Activated naive CD8-positive, alpha-beta T cell treated with anti-CD3 and anti-CD28 coated beads, Interleukin-2, amount 10 ng/mL, durations not matched to agents 7 days and 5 days (primary cell): ENCODE measurements around the gene MAML1. TPM values are rescaled to one million over a fixed set of nuclear protein-coding genes. Genes with fewer than 3 reads are reported as not detected.
A peak's percentile ranks its signal among the peaks of the same experiment; 100 is the strongest.

Experiments used
- ATAC-seq: fragments of 150-1000 bp; cut with Tn5 transposase; one replicate; pipeline ENCODE4 v1.10.0; 2021; ENCODE audit warnings: low read depth, moderate library complexity
- POLR2A ChIA-PET: fragments of 350-600 bp; sonication (Branson Sonifier 250); formaldehyde crosslinking; loops from one replicate; lab custom pipeline; 2021; ENCODE audit warnings: antibody characterized with exemption; lab: Charles Lee
- DNase-seq: peaks from one replicate; pipeline ENCODE4 v3.0.0; 2021
- H3K27ac Mint-ChIP-seq: one replicate; pipeline ENCODE4 v1.8.0; 2022; ENCODE audit warnings: mild to moderate bottlenecking, mixed read lengths
- H3K27me3 Mint-ChIP-seq: one replicate; pipeline ENCODE4 v1.8.0; 2022; ENCODE audit warnings: mild to moderate bottlenecking, moderate library complexity, mixed read lengths
- H3K36me3 Mint-ChIP-seq: one replicate; pipeline ENCODE4 v1.8.0; 2021; ENCODE audit warnings: mild to moderate bottlenecking, mixed read lengths
- H3K4me1 Mint-ChIP-seq: one replicate; pipeline ENCODE4 v1.8.0; 2021; ENCODE audit warnings: mixed read lengths
- H3K4me3 Mint-ChIP-seq: one replicate; pipeline ENCODE4 v1.8.0; 2022; ENCODE audit warnings: mild to moderate bottlenecking, moderate library complexity, mixed read lengths
- H3K9me3 Mint-ChIP-seq: one replicate; pipeline ENCODE4 v1.8.0; 2021; ENCODE audit warnings: mixed read lengths
- total RNA-seq, 2 experiments: library from RNA; stranded (reverse); gene quantifications; one replicate each; pipeline ENCODE4 v1.2.3, GENCODE V29; 2021

The MAML1 gene
- total RNA-seq, 2 experiments from 2014 or later, result 38.5 TPM

- POLR2A ChIA-PET, result interaction anchor here (0.6 to 1.8 kb wide), 8 partner anchors 10 to 288 kb away, joined by 3 to 8 read pairs (median 4); partner anchors contain the start of genes HNRNPH1 and SQSTM1
- Mint-ChIP-seq H3K9me3 (no peaks in the 10 kb centered on the region), H3K27me3 (no peaks in the 10 kb centered on the region), H3K4me3 (no peak overlapping the region), H3K36me3 (peaks cover 7% of the 10 kb centered on the region), H3K27ac (peak overlapping the region; percentile 60), H3K4me1 (peaks cover 28% of the 10 kb centered on the region)
- DNase-seq (peak; percentile 86), ATAC-seq (peak; percentile 41)
These were observed 68.9 kb downstream of the MAML1 start for GRCh38 chr5:179801304-179802206.

- Mint-ChIP-seq H3K27me3 (no peaks in the 10 kb centered on the region), H3K9me3 (no peaks in the 10 kb centered on the region), H3K36me3 (peaks cover 3% of the 10 kb centered on the region), H3K27ac (peak overlapping the region; percentile 68), H3K4me3 (no peak overlapping the region), H3K4me1 (peaks cover 28% of the 10 kb centered on the region)
- POLR2A ChIA-PET, result interaction anchor here (0.6 to 1.8 kb wide), 8 partner anchors 9 to 287 kb away, joined by 3 to 8 read pairs (median 4); partner anchors contain the start of genes HNRNPH1 and SQSTM1
- DNase-seq (no peak), ATAC-seq (no peak)
These were observed 69.7 kb downstream of the MAML1 start for GRCh38 chr5:179802207-179802883.

DNA sequence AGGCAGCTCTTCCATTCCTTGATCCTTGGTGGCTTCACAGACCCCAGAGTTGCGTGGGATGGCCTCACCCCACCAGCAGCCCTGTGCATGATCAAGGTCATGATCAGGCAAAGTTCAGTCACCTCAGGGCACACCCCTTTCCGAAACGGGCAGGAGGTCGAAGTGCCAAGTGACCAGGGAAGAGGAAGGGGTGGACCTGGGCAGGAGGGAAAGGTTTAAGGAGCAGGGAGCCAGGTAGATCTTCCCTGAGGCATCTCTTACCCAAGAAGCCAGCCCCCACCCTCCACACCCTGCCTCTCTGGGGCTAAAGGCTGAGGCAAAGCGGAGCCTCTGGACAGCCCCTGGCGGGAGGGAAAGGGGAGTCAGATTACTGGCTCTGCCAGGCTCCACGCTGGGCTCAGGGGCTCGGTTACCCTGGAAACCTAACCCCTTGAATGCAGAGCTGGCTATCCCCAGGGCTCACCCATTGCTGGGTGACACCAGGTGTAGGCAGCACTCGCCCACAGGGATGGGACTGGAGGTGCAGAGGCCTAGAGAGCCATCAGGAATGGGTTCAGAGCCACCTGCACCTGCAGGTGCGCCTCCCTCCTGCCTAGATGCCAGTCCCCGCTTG, 70.4 kb downstream of the MAML1 start:
- POLR2A ChIA-PET, result interaction anchor here (1.1 to 1.8 kb wide), 3 partner anchors 17 to 113 kb away, joined by 3 to 8 read pairs (median 5); partner anchors contain the start of gene SQSTM1
- peaks cover 3% of the 10 kb centered on the region for H3K36me3 Mint-ChIP-seq
- no peaks in the 10 kb centered on the region for H3K27me3 Mint-ChIP-seq
- H3K4me1 Mint-ChIP-seq, result peaks cover 28% of the 10 kb centered on the region
- DNase-seq (no peak), ATAC-seq (no peak)
- H3K9me3 Mint-ChIP-seq, result no peaks in the 10 kb centered on the region
- H3K27ac Mint-ChIP-seq, result peak overlapping the region; percentile 68
- no peak overlapping the region for H3K4me3 Mint-ChIP-seq

- H3K4me1 Mint-ChIP-seq, result peaks cover 30% of the 10 kb centered on the region
- POLR2A ChIA-PET, result interaction anchor here (0.7 to 0.9 kb wide), 2 partner anchors 9 to 15 kb away, joined by 3 read pairs; no protein-coding TSS in a partner anchor
- DNase-seq (peak; percentile 48), ATAC-seq (no peak)
- peak overlapping the region; percentile 88 for H3K4me3 Mint-ChIP-seq
- no peaks in the 10 kb centered on the region for H3K27me3 Mint-ChIP-seq
- H3K36me3 Mint-ChIP-seq, result peaks cover 3% of the 10 kb centered on the region
- no peaks in the 10 kb centered on the region for H3K9me3 Mint-ChIP-seq
- peak overlapping the region; percentile 37 for H3K27ac Mint-ChIP-seq
These were observed 71.3 kb downstream of the MAML1 start for GRCh38 chr5:179803651-179804554.

DNA sequence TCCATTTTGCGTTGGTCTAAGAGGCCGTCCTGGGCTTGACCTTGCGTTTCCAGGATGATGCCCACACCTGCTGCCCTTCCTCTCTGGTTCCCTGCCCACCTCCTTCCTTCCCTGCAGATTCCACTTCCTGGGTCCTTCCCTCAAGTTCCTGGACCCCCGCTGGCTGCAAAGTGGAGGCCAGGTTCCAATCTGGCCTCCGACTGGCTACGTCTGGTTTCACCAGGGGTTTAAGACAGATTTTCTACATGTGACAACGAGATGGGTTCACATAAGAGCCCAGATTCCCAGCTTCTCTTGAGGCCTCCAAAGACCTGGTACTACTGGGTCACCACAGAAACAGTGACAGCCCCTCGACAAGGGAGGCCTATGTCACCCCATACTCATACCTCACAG, 71.9 kb downstream of the MAML1 start:
- Mint-ChIP-seq H3K27ac (peak overlapping the region; percentile 84), H3K4me3 (peak overlapping the region; percentile 88), H3K36me3 (peaks cover 2% of the 10 kb centered on the region), H3K4me1 (peaks cover 30% of the 10 kb centered on the region), H3K9me3 (no peaks in the 10 kb centered on the region), H3K27me3 (no peaks in the 10 kb centered on the region)
- POLR2A ChIA-PET, result interaction anchor here (0.9 to 2.1 kb wide), 2 partner anchors 10 to 15 kb away, joined by 3 to 13 read pairs; partner anchors contain the start of gene LTC4S
- DNase-seq, result no peak
- ATAC-seq, result no peak

GRCh38 chr5:179805070-179805528, 72.5 kb downstream of the MAML1 start:
- Mint-ChIP-seq H3K36me3 (peaks cover 2% of the 10 kb centered on the region), H3K4me1 (peaks cover 30% of the 10 kb centered on the region), H3K27ac (peak overlapping the region; percentile 84), H3K27me3 (no peaks in the 10 kb centered on the region), H3K9me3 (no peaks in the 10 kb centered on the region), H3K4me3 (peak overlapping the region; percentile 88)
- ATAC-seq (no peak), DNase-seq (no peak)
- POLR2A ChIA-PET, result interaction anchor here (1.3 to 2.9 kb wide), 4 partner anchors 10 to 127 kb away, joined by 3 to 42 read pairs (median 9); partner anchors contain the start of genes LTC4S and SQSTM1

- Mint-ChIP-seq H3K27me3 (no peaks in the 10 kb centered on the region), H3K9me3 (no peaks in the 10 kb centered on the region), H3K4me1 (peaks cover 30% of the 10 kb centered on the region), H3K36me3 (peaks cover 2% of the 10 kb centered on the region), H3K4me3 (peak overlapping the region; percentile 88), H3K27ac (peak overlapping the region; percentile 84)
- POLR2A ChIA-PET, result interaction anchor here (1.2 to 2.9 kb wide), 6 partner anchors 8 to 182 kb away, joined by 3 to 42 read pairs (median 4); partner anchors contain the start of genes HNRNPH1, LTC4S and SQSTM1
- DNase-seq (peak; percentile 71), ATAC-seq (peak; percentile 31)
These were observed 73.1 kb downstream of the MAML1 start for GRCh38 chr5:179805529-179806249.

GRCh38 chr5:179806250-179807048, 73.8 kb downstream of the MAML1 start, which contains the start of gene MGAT4B:
MGAT4B (minus strand) TSS chr5:179806866; CDS start chr5:179806583, 283 bp downstream.
- ATAC-seq (peak; percentile 84), DNase-seq (peak; percentile 84)
- POLR2A ChIA-PET, result interaction anchor here (1.0 to 2.9 kb wide), 8 partner anchors 9 to 183 kb away, joined by 3 to 42 read pairs (median 4); partner anchors contain the start of genes HNRNPH1, LTC4S and SQSTM1
- H3K9me3 Mint-ChIP-seq, result no peaks in the 10 kb centered on the region
- H3K4me1 Mint-ChIP-seq, result peaks cover 30% of the 10 kb centered on the region
- H3K27me3 Mint-ChIP-seq, result no peaks in the 10 kb centered on the region
- peak within 1 kb of the TSS; percentile 73 for H3K27ac Mint-ChIP-seq
- H3K36me3 Mint-ChIP-seq, result peaks cover 2% of the 10 kb centered on the region
- peak within 1 kb of the TSS; percentile 74 for H3K4me3 Mint-ChIP-seq

- peaks cover 3% of the 10 kb centered on the region for H3K4me1 Mint-ChIP-seq
- no peak overlapping the region for H3K27ac Mint-ChIP-seq
- ATAC-seq (no peak), DNase-seq (no peak)
- H3K9me3 Mint-ChIP-seq, result no peaks in the 10 kb centered on the region
- H3K27me3 Mint-ChIP-seq, result no peaks in the 10 kb centered on the region
- POLR2A ChIA-PET, result interaction anchor here (1.1 to 1.3 kb wide), 3 partner anchors 11 to 19 kb away, joined by 3 to 4 read pairs (median 3); partner anchors contain the start of gene LTC4S
- no peak overlapping the region for H3K4me3 Mint-ChIP-seq
- H3K36me3 Mint-ChIP-seq, result peaks cover 2% of the 10 kb centered on the region
These were observed 79.7 kb downstream of the MAML1 start for GRCh38 chr5:179812135-179812825.

- POLR2A ChIA-PET, result no interaction called here
- H3K4me3 Mint-ChIP-seq, result no peak overlapping the region
- H3K9me3 Mint-ChIP-seq, result no peaks in the 10 kb centered on the region
- peaks cover 4% of the 10 kb centered on the region for H3K4me1 Mint-ChIP-seq
- peaks cover 4% of the 10 kb centered on the region for H3K36me3 Mint-ChIP-seq
- H3K27ac Mint-ChIP-seq, result no peak overlapping the region
- no peaks in the 10 kb centered on the region for H3K27me3 Mint-ChIP-seq
- ATAC-seq, result no peak
- no peak for DNase-seq
These were observed 80.5 kb downstream of the MAML1 start for GRCh38 chr5:179812997-179813607.
